Choroid plexus epithelial cell (primary cell): ENCODE data around the gene SPDYC.

Experiments
- DNase-seq: peaks from one replicate; pipeline ENCODE4 v3.0.0-alpha.2; 2010; ENCODE audit warnings: low read depth
- H3K4me3 ChIP-seq: 2 replicates; pipeline ENCODE4 v1.5.1; 2011; ENCODE audit warnings: low read depth, mild to moderate bottlenecking, control low read depth, low read length, moderate library complexity
- TF ChIP-seq, protein P1 (sequence below): conservative IDR thresholded peaks from 2 replicates; pipeline ENCODE4 v1.5.1; 2011; ENCODE audit warnings: low read depth, mild to moderate bottlenecking, control low read depth, inconsistent platforms, low read length, moderate library complexity

SPDYC gene

DNA sequence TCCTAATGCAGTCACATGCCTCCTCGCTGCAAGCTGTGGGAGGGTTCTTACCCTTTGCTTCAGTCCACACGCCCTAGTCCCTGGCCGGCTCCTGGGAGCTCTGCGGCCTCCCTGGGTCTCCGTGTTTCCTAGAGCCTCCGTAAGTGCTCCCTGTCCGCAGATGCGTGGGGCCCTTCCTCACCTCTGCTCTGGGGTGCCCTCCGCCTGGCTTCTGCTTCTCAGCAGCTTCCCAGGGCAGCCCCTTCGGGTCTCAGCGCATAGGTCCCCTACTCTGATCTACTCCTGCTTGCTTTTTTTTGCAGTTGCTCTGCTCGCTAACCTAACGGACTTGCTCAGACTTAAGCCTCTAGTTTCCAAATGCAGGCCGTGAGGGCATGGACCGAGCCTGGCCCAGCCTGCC, 34.1 kb downstream of the SPDYC start:
- TF ChIP-seq, protein P1, sequence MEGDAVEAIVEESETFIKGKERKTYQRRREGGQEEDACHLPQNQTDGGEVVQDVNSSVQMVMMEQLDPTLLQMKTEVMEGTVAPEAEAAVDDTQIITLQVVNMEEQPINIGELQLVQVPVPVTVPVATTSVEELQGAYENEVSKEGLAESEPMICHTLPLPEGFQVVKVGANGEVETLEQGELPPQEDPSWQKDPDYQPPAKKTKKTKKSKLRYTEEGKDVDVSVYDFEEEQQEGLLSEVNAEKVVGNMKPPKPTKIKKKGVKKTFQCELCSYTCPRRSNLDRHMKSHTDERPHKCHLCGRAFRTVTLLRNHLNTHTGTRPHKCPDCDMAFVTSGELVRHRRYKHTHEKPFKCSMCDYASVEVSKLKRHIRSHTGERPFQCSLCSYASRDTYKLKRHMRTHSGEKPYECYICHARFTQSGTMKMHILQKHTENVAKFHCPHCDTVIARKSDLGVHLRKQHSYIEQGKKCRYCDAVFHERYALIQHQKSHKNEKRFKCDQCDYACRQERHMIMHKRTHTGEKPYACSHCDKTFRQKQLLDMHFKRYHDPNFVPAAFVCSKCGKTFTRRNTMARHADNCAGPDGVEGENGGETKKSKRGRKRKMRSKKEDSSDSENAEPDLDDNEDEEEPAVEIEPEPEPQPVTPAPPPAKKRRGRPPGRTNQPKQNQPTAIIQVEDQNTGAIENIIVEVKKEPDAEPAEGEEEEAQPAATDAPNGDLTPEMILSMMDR, result no peak
- H3K4me3 ChIP-seq, result no peak overlapping the region
- no peak for DNase-seq

DNA sequence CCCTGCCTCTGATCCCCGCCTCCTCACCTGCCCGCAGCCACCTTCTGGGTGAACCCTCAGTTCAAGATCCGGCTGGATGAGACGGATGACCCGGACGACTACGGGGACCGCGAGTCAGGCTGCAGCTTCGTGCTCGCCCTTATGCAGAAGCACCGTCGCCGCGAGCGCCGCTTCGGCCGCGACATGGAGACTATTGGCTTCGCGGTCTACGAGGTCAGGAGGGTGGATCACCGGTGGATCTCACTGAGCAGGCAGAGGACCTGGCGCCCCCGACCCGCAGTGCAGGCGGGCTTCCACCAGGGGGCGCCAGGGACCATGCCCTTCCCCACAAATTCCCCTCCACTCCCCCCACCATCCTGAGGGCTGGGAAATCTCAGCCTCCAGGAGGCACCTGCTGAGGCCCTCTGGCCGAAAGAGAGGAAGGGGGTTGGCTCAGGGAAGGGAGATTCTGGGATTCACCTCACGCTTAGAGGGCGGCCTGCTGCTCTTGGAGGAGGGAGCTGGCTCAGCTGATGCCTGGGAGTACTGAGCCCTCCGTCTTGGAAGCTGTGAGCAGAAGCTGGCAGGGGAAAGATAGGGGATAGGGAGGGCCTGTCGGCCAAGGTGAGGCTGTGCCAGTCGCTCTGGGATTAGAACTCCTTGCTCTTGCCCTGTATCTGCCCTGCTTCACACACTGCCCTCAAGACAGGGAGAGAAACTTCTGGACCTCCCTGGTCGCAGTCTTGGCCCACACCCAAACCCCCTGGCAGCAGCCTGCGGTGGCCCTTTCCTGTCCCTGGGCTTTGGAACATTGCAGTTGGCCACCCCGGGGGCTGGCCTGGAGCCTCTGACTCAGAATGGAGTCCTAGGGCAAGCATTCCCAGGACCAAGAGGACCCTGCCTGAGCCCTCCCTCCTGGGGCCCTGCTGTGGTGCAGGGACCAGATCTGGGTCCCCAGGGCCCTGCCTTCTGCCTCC, 34.9 kb downstream of the SPDYC start:
- no peak overlapping the region for H3K4me3 ChIP-seq
- TF ChIP-seq, protein P1, result peak; percentile 86
- DNase-seq, result peak; percentile 52

- TF ChIP-seq, protein P1, result no peak
- no peak overlapping the region for H3K4me3 ChIP-seq
- no peak for DNase-seq
Observed at GRCh38 chr11:65205602-65205967, 35.6 kb downstream of the SPDYC start.

GRCh38 chr11:65206441-65206841, 36.4 kb downstream of the SPDYC start:
- DNase-seq, result no peak
- H3K4me3 ChIP-seq, result no peak overlapping the region
- TF ChIP-seq, protein P1, result no peak

DNA sequence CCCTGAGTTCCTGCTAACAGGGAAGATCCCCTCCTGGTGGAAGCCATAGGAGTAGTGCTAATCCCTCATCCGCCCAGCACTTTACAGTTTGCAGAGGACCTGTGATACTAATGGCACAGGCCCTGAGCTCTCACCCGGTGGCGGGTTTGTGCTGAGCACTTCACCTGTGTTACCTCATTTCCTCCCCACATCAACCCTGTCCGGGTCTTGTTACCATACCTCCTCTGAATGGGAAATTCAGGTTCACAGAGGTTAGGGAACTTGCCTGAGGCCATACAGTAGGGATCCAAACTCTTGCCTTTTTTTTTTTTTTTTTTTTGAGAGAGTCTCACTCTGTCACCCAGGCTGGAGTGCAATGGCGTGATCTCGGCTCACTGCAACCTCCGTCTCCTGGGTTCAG, 36.9 kb downstream of the SPDYC start:
- TF ChIP-seq, protein P1, result no peak
- H3K4me3 ChIP-seq, result no peak overlapping the region
- no peak for DNase-seq

- no peak overlapping the region for H3K4me3 ChIP-seq
- TF ChIP-seq, protein P1, result no peak
- no peak for DNase-seq
Observed at GRCh38 chr11:65207918-65208784, 38.1 kb downstream of the SPDYC start.
